ENCODE results near the gene C2orf68.

C2orf68 gene

DNA sequence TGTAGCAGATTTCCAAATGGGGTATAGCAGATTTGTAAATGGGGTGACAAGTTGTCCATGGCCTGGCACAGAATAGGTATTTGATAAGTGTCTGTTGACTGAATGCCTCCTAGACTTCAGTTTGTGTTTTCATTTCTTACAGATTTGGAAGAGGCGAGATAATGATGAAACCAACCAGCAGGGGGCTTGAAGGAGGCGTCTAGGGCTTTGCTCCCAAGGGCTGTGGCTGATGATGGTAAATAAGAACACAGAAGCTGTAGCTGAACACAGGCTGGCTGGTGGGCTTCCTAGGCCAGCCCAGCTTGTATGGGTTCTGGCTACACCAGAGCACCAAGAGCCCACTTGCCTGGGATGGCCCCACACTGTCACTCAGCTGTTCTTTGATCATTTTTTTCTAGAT lies 36.8 kb upstream of the C2orf68 start:
- ChIA-PET POLR2A (no interaction called here), CTCF (interaction anchor here (0.9 to 11.3 kb wide), 14 partner anchors 8 to 196 kb away, joined by 3 to 135 read pairs (median 4); no protein-coding TSS in a partner anchor)
- TF ChIP-seq, protein P1, sequence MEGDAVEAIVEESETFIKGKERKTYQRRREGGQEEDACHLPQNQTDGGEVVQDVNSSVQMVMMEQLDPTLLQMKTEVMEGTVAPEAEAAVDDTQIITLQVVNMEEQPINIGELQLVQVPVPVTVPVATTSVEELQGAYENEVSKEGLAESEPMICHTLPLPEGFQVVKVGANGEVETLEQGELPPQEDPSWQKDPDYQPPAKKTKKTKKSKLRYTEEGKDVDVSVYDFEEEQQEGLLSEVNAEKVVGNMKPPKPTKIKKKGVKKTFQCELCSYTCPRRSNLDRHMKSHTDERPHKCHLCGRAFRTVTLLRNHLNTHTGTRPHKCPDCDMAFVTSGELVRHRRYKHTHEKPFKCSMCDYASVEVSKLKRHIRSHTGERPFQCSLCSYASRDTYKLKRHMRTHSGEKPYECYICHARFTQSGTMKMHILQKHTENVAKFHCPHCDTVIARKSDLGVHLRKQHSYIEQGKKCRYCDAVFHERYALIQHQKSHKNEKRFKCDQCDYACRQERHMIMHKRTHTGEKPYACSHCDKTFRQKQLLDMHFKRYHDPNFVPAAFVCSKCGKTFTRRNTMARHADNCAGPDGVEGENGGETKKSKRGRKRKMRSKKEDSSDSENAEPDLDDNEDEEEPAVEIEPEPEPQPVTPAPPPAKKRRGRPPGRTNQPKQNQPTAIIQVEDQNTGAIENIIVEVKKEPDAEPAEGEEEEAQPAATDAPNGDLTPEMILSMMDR (IDR thresholded peaks at IDR 0.05; ENCODE audit: control extremely low read depth, extremely low read depth, low read depth, missing control alignments), result peak; percentile 46
- DNase-seq (ENCODE audit: extremely low spot score), result no peak

GRCh38 chr2:85647823-85648526 lies 36.1 kb upstream of the C2orf68 start:
- POLR2A ChIA-PET, result no interaction called here
- CTCF ChIA-PET, result interaction anchor here (0.9 to 11.3 kb wide), 11 partner anchors 9 to 166 kb away, joined by 3 to 135 read pairs (median 4); no protein-coding TSS in a partner anchor
- TF ChIP-seq, protein P1 (IDR thresholded peaks at IDR 0.05; ENCODE audit: control extremely low read depth, extremely low read depth, low read depth, missing control alignments), result no peak
- DNase-seq (ENCODE audit: extremely low spot score), result peak; percentile 60

DNA sequence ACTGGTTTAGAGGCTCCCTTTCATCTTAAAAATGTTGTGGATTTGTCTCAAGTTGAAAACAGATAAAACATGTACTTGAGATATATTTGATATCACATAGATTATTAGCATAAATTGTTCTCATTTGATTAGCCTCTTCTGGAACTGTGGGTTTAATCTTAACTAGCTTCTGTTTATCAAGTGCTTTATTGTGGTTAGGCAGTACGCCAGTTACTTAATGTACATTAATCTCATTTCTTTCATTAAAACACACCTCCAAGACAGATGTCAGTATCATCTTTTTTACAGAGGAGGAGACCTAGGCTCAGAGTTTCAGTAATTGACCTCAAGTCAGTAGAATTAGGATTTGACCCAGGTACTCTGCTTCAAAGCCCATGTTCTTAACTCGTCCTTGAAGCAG lies 34.3 kb upstream of the C2orf68 start:
- TF ChIP-seq, protein P1 (IDR thresholded peaks at IDR 0.05; ENCODE audit: control extremely low read depth, extremely low read depth, low read depth, missing control alignments), result no peak
- ChIA-PET POLR2A (no interaction called here), CTCF (interaction anchor here (2.0 to 11.3 kb wide), 2 partner anchors 11 to 61 kb away, joined by 12 to 135 read pairs; no protein-coding TSS in a partner anchor)
- no peak for DNase-seq (ENCODE audit: extremely low spot score)

DNA sequence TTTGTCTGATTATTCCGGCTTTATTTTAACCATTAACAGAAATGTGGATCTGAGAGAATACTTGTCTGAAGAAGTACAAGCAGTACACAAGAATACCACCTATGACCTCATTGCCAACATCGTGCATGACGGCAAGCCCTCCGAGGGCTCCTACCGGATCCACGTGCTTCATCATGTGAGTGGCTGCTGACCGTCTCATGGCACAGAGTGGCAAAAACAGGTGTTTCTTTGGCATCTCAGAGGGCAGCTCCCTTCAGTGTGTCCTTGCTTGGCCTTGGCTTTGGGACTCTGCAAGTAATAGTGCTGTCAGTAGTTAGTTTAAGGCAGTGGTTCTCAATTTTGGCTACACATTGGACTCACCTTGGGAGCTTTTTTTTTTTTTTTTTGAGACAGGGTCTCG lies 33.0 kb upstream of the C2orf68 start:
- TF ChIP-seq, protein P1 (IDR thresholded peaks at IDR 0.05; ENCODE audit: control extremely low read depth, extremely low read depth, low read depth, missing control alignments), result no peak
- DNase-seq (ENCODE audit: extremely low spot score), result no peak
- ChIA-PET CTCF (interaction anchor here (11.3 kb wide), 1 partner anchor 9 kb away, joined by 135 read pairs; no protein-coding TSS in a partner anchor), POLR2A (no interaction called here)

- ChIA-PET CTCF (interaction anchor here (1.2 to 11.3 kb wide), 4 partner anchors 7 to 86 kb away, joined by 3 to 135 read pairs (median 3); partner anchors contain the start of gene GNLY), POLR2A (interaction anchor here (0.7 kb wide), 2 partner anchors 86 to 553 kb away, joined by 3 to 4 read pairs; partner anchors contain the start of gene IMMT)
- TF ChIP-seq, protein P1 (IDR thresholded peaks at IDR 0.05; ENCODE audit: control extremely low read depth, extremely low read depth, low read depth, missing control alignments), result no peak
- DNase-seq (ENCODE audit: extremely low spot score), result no peak
Observed at GRCh38 chr2:85642725-85643124, 30.9 kb upstream of the C2orf68 start.

- ChIA-PET CTCF (interaction anchor here (1.4 to 7.5 kb wide), 9 partner anchors 12 to 192 kb away, joined by 3 to 147 read pairs (median 43); partner anchors contain the start of gene TMEM150A), POLR2A (no interaction called here)
- DNase-seq (ENCODE audit: extremely low spot score), result no peak
Observed at GRCh38 chr2:85635636-85636035, 23.8 kb upstream of the C2orf68 start.

More at GRCh38 chr2:85635636-85636035, 23.8 kb upstream of the C2orf68 start:
- TF ChIP-seq, protein P1 (IDR thresholded peaks at IDR 0.05; ENCODE audit: control extremely low read depth, extremely low read depth, low read depth, missing control alignments), result no peak

Data from GM10248 (cell line).